Measurements from ENCODE around the gene C9orf57.

The C9orf57 gene

DNA sequence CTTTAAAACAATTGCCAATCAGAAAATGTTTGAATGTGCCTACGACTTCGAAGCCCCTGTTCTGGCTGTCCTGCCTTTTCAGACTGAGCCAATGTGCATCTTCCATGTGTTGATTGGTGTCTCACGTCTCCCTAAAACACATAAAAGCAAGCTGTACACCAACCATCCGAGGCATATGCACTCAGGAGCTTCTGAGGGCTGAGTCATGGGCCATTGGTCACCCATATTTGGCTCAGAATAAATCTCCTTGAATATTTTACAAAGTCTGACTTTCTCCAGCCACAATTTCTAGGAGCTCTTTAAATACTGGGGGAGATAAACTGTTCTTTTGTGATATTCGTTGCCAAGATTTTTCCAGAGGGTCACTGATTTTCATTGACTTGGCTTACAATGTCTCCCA lies 53.9 kb downstream of the C9orf57 start:
- in situ Hi-C loops (cut with HindIII; ENCODE audit: low sequenced_read_pairs): no loop called here
- no peak overlapping the region for H3K4me3 ChIP-seq (ENCODE audit: low read depth, low read length)
- no peak for DNase-seq (ENCODE audit: low read depth)
- TF ChIP-seq, protein P1, sequence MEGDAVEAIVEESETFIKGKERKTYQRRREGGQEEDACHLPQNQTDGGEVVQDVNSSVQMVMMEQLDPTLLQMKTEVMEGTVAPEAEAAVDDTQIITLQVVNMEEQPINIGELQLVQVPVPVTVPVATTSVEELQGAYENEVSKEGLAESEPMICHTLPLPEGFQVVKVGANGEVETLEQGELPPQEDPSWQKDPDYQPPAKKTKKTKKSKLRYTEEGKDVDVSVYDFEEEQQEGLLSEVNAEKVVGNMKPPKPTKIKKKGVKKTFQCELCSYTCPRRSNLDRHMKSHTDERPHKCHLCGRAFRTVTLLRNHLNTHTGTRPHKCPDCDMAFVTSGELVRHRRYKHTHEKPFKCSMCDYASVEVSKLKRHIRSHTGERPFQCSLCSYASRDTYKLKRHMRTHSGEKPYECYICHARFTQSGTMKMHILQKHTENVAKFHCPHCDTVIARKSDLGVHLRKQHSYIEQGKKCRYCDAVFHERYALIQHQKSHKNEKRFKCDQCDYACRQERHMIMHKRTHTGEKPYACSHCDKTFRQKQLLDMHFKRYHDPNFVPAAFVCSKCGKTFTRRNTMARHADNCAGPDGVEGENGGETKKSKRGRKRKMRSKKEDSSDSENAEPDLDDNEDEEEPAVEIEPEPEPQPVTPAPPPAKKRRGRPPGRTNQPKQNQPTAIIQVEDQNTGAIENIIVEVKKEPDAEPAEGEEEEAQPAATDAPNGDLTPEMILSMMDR (IDR thresholded peaks at IDR 0.05; ENCODE audit: low read depth, low read length, missing control alignments): no peak

DNA sequence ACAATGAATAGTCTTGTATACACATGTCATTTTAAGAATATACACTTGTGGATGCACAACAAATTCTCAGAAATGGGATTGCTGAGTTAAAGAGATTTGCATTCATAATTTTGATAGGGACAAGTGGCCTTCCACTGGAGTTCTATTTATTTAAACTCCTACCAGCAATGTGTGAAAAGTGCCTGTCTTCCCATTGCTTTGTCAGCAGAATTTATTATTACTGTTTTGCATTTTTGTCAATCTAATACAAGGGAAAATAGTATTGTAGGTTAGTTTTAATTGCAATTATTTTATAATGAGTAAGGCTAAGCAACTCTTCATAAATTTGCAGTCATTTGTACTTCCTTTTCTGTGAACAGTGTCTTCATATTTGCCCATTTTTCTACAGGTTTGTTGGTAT lies 55.0 kb downstream of the C9orf57 start:
- in situ Hi-C loops (cut with HindIII; ENCODE audit: low sequenced_read_pairs): no loop called here
- no peak for DNase-seq (ENCODE audit: low read depth)
- TF ChIP-seq, protein P1 (IDR thresholded peaks at IDR 0.05; ENCODE audit: low read depth, low read length, missing control alignments): no peak
- H3K4me3 ChIP-seq (ENCODE audit: low read depth, low read length): no peak overlapping the region
